GM18526 (cell line): ENCODE measurements around the gene NTRK2.

Experiments used
- POLR2A ChIP-seq: IDR thresholded peaks from 3 replicates; pipeline ENCODE4 v1.6.1; 2011; ENCODE audit not compliant: insufficient read length; ENCODE audit errors: extremely low read depth

NTRK2 gene

DNA sequence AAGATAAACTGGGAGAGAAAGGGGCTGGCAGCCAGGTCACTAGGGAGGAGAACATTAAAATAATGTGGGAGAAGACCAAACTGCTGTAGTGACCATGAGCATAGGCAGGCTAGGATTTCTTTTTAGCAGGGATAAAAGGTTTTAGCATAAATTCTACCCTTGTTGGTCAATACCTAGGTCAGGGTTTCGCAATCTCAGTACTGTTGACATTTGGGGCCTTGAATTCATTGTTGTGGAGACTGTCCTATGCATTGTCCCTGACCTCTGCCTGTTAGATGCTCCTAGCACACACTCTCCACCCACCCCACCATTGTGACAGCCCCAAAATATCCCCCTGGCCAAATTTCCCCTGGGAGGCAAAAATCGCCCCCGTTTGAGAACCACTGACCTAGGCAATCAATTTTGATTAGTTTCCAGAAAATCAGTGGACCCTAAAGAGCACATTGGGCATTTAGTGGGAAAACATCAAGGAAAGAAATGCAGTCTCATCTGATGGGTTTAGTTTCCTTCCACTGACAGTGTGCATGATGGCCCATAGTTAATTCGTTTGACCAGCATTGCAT lies 181.4 kb downstream of the NTRK2 start:
- TF ChIP-seq POLR2A = no peak

DNA sequence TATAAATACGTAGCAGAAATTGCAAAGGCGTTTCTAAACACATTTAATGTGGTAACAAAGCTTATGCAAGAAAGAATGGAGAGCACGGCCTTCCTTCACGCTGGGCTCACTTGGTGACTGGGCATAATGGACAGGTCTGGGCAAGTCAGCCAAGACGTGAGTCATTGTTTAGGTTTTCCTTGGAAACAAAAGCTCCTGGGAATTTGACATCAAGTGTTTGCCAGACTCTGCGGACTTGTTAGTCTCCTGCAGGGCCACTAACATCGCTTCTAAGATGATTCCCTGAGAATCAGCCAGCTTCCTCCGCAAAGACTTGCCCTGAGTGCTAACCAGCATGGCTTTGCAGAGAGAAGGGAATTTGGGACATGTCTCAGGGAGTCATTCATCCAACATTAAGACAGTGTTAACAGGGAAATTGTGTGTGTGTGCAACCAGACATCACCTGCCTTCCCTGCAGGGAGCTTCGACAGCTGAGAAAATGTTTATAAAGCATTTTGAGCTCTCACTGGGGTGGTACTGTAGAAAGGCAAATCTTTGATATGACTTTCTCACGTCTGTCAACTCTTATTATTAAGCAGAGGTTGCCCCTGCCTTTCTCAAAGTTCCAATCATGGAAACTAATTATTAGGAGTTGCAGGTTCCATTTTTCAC lies 182.5 kb downstream of the NTRK2 start:
- TF ChIP-seq POLR2A = no peak

DNA sequence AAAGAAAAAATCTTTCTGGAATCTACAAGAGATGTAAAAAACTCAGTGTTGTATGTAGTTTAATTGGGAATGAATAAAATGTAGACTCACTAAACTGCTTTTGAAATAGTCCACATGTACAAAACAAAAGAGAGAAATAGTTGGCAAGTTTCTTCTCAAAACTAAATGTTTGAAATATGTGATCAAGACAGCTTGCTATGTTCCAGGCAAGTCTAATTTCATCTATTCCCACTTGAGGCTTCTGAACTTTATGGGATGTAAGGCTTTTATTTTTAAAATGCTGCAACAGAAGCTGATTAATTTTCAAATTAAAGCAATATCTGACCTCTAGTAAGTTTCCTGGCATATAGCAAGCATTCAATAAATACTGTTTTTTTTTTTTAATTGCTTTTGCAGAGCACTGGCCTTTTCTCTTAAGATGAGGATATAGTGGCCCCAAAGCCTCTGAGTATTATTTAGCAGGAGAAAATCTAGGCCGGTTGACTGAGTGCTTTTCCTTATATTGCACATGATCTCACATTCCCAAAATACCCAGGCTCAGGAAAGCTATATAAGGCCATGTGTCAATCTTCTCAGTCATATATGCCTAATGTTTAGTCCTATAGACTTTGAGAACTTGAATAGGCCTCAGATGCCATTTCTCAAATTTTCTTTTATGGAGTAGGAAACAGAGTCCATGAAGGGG lies 183.2 kb downstream of the NTRK2 start:
- TF ChIP-seq POLR2A = no peak

DNA sequence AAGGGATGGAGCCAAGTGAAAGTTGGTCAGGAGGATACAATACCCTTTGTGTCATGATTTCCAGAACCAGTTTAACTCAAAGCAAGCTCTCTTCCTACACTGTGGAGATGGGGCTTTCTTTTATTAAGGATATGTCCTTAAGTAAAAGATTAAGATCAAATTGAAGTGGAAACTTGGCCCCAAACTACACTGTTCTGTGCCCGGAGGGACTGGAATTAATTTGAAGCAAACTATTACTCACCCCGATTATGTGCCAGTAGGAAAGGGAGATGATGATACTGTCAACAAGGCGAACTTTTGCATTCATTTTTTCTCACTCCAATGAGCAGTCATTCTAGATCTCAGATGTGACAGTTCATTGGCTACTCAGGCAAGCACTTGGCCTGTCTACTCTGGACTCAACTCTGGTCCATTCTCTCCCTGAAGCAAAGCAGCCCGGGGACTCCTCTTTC lies 186.7 kb downstream of the NTRK2 start:
- TF ChIP-seq POLR2A = no peak

DNA sequence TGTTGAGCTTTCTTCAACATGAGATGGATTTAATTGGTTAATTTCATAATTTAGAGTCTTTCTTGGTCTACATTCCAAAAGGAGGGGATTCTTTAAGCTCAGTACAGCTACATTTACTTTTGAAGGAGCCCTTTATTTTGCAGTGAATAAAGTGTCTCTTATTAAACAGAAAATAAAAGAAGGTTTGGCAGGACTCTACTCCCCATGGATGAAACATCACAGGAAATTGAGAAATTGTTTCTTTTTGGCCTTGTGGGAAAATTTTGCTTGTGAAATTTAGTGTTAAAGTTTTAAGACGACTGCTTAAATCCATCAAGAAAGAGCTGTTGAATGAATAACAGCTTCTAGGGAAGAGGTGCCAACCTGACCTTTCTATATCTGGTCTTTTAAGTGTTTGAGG lies 187.7 kb downstream of the NTRK2 start:
- no peak for TF ChIP-seq POLR2A

DNA sequence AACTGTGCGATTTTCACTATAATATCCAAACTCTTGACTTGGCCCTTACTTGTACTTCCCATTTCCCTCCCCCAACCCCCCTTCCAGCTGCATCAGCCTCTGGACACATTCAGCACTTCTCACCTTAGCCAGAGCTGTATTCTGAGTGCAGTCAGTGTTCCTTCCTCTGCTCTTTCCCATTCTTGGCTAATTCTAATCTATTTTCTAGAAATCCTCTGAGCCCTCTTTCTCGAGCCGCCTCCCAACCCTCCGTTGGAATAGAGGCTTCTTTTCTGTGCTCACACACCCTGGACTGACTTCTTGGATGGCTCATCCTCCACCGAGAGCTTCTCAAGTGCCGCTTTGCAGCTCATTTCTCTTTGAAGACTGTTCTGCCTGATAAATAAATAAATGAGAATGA lies 188.8 kb downstream of the NTRK2 start:
- TF ChIP-seq POLR2A = no peak

DNA sequence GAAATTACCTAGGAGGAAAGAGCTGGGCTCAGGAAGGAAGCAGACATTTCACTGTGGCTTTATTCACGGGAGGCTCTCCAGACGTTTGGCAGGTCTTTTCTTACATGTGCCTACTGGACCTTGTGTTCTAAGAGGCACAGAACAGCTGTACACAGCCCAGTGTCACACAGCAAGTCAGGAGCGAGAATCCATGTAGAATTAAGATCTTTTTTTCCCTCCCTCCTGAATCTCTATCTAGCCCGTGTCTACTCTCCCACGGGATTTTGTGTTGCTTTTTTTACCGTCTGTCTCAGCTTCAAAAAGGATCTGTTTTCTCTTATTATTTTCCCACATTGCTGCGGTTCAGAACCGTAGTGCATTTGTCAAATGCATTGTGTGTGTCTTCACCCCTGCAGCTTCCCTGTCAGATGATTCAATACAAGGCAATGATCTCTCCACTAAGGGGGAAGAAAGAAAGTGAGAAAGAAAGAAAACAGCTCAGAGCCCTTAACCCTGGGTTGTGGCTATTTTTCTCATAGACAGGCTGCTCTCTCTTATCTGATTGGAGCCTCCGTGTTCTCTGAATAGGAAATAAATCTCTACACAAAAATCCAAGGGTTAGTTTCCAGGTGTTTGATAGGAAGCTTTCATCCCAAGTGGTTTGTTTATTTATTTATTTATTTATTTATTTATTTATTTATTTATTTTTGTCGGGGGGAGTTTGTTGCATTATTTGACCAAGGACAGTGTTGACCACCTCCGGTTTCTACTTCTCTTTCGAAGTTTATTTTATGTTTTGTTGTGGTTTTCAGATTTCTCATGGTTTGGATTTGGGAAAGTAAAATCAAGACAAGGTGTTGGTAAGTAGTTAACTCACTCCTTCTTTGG lies 191.0 kb downstream of the NTRK2 start:
- TF ChIP-seq POLR2A = no peak

DNA sequence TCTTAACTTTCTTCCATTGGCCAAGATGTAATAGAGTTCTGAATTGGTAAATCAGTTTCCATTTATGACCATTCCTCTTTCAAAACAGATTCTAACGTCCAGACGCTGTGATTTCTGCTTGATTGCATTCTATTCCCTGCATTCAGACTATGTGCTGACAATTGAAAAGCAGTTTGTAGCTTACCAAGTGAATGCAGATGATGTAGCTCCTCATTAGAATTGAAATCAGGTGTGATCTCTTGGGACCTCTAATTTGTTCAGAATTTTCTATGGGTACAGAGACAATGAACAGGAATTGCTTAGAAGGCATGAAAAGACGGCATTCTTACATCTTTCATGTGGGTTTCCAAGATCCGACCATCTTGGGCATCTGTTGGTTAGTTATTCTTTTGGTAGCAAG lies 191.9 kb downstream of the NTRK2 start:
- TF ChIP-seq POLR2A = no peak

DNA sequence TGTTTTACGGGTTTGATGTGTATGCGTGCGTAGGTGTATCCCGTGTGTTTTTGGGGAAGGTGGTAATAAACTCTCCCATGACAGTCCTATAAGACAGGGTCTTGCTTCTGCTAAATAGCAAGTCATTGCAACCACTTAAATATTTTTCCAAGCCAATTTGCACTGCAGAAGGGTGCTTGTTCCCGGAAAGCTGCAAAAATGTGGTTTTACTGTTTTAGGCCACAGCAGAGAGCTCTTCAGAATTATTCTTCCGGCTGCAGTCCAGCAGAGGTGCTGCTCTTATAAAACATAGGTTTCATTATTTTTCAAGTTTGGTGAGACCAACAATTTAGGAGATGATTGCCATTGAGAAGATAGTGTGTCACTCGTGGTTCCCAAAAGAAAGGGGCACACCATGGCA lies 192.8 kb downstream of the NTRK2 start:
- no peak for TF ChIP-seq POLR2A

DNA sequence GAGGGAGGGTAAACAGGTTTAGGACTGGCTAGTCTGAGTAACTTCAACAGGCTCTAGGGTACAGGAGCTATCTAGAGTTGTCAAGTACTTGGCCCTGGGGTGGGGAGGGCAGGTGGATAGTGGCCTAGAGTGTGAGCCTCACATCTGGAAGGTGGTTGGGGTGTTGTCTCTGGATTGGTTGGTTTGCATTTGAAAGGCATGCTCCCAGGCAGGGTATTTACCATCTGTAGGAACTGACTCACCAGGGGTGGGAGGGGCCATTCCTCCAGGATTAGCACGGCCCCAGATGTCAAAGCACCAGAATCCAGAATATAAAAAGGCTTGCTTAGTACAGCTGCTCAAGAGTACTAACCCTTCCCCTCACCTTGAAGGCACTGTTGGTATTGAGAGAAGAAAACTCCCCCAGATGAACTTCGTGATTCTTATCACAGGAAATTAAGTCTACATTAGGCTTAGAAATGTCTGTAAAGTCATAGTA lies 193.3 kb downstream of the NTRK2 start:
- no peak for TF ChIP-seq POLR2A

DNA sequence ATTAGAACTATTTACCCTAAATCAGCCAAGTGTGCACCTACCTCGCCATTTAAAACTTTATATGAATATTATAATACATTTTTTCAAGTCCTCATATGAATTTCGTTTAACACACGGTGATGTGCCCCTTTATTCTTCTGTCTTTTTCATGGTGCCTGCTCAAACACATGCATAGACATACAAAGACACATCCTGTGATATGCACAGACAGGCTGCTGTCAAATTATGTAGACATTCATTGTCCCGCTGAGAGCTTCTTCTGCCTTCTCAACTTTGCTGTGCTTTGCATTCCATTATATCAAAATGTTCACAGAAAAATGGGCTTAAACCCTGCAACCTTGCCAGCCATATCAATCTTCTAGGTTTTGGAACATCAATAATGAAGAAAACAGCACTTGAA lies 193.8 kb downstream of the NTRK2 start:
- no peak for TF ChIP-seq POLR2A

DNA sequence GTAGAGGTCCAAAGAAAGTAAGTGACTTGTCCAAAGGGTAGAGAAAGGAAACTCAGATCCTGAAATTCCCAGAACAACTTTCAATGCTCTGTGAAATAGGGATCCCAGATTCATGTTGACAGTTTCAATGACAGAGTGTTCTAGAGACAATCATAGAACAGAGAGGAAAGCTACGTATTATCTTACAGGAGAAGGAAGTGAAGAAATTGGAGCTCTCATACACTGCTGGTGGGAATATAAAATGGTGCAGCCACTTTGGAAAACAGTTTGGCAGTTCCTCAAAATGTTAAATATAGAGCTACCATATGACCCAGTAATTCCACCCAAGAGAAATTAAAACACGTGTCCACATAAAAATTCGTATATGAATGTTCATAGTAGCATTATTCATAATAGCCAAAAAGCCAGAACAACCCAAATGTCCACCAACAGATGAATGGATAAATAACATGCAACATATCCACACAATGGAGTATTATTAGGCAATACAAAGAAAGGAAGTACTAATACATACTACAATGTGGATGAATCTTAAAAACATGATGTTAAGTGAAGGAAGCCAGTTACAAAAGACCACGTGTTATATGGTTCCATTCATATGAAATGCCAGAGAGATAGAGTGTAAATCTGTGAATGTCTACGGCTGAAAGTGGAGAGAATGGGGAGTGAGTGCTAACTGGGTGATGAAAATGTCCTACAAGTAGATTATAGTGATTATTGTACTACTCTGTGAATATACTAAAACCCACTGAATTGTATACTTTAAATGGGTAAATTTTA lies 197.1 kb downstream of the NTRK2 start:
- no peak for TF ChIP-seq POLR2A

DNA sequence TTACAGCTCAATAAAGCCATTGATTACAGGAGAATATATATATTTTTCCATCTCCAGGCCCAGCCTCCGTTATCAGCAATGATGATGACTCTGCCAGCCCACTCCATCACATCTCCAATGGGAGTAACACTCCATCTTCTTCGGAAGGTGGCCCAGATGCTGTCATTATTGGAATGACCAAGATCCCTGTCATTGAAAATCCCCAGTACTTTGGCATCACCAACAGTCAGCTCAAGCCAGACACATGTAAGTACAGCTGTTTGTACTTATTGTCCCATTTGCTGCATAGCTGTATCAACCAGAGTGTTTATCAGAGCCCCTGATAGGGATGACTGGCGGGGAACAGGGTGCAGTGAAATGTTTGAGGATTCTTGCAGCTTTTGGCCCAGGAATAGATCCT lies 197.7 kb downstream of the NTRK2 start:
- TF ChIP-seq POLR2A = no peak

DNA sequence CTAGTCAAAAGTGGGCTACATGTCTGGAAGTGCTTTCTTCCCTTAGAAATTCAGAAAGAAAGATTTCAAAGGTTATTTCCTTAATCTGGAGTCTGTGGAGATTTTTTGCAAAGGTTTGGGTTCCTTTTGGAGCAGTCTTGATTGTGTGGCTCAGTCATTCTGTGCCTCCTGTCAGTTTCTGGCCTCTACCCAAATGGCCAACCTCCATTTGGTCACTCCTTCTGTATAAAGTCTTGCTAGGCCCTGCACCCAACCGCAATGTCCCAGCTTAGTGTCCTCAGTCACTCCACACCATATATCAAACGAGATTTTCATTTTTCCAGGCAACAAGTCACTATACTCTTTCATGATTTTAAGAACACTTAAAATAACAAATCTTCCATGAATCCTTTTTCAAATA lies 199.6 kb downstream of the NTRK2 start:
- TF ChIP-seq POLR2A = no peak

DNA sequence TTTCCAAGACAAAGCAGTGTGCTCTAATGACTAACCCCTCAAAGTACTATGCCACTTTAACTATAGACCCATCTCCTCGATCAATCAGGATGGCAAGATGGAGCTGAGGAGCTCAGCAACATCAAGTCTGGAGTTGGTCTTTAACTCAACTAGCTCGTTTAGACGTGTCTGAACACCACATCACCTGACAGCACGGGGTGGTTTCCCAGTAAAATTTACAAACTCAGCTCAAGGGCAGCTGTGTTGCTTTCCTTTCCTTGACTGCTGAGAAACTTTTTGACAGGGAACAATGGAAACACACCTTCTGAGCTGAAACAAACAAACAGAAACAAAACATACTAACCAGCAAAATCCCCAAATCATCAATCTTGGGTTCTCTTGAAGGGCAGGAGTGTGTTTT lies 202.5 kb downstream of the NTRK2 start:
- no peak for TF ChIP-seq POLR2A
